CD4-positive, alpha-beta T cell treated with Interleukin-21 for 1 hour (primary cell): ENCODE measurements around the gene CCER1.

Experiments
- DNase-seq: peaks from one replicate; pipeline ENCODE4 v3.0.0-alpha.2; 2020

Gene CCER1

GRCh38 chr12:90964616-90965015 is 9.6 kb upstream of the CCER1 start:
- DNase-seq: no peak

- no peak for DNase-seq
These were observed 9.0 kb upstream of the CCER1 start for GRCh38 chr12:90963946-90964345.

GRCh38 chr12:90961154-90961553 is 6.2 kb upstream of the CCER1 start:
- no peak for DNase-seq

GRCh38 chr12:90959538-90960139 is 4.7 kb upstream of the CCER1 start:
- peak; percentile 45 for DNase-seq

- DNase-seq: no peak
These were observed 4.1 kb upstream of the CCER1 start for GRCh38 chr12:90959032-90959431.

GRCh38 chr12:90958347-90958746 is 3.4 kb upstream of the CCER1 start:
- no peak for DNase-seq

GRCh38 chr12:90954428-90954827 is 548 bp downstream of the CCER1 start:
- DNase-seq: no peak

GRCh38 chr12:90953956-90954421 is 987 bp downstream of the CCER1 start:
- DNase-seq: no peak

- no peak for DNase-seq
These were observed 3.4 kb downstream of the CCER1 start for GRCh38 chr12:90951432-90952105.

GRCh38 chr12:90947869-90948268 is 7.1 kb downstream of the CCER1 start:
- DNase-seq: no peak

GRCh38 chr12:90945070-90945649 is 9.8 kb downstream of the CCER1 start:
- DNase-seq: peak; percentile 21

GRCh38 chr12:90943255-90943654 is 11.7 kb downstream of the CCER1 start:
- no peak for DNase-seq

GRCh38 chr12:90940872-90941499 is 14.0 kb downstream of the CCER1 start:
- DNase-seq: peak; percentile 18

GRCh38 chr12:90939382-90939781 is 15.6 kb downstream of the CCER1 start:
- DNase-seq: no peak

GRCh38 chr12:90938451-90938850 is 16.5 kb downstream of the CCER1 start:
- no peak for DNase-seq

- DNase-seq: no peak
These were observed 17.3 kb downstream of the CCER1 start for GRCh38 chr12:90937651-90938050.

GRCh38 chr12:90936230-90937005 is 18.6 kb downstream of the CCER1 start:
- no peak for DNase-seq

- no peak for DNase-seq
These were observed 29.4 kb downstream of the CCER1 start for GRCh38 chr12:90925562-90925961.

GRCh38 chr12:90924406-90924805 is 30.6 kb downstream of the CCER1 start:
- no peak for DNase-seq

- DNase-seq: no peak
These were observed 32.8 kb downstream of the CCER1 start for GRCh38 chr12:90922145-90922627.

- DNase-seq: no peak
These were observed 33.4 kb downstream of the CCER1 start for GRCh38 chr12:90921536-90921935.

GRCh38 chr12:90920222-90920621 is 34.8 kb downstream of the CCER1 start:
- DNase-seq: no peak

- DNase-seq: no peak
These were observed 37.5 kb downstream of the CCER1 start for GRCh38 chr12:90917431-90917830.
